Measurements from ENCODE around the gene DZIP1L. TPM values are rescaled to one million over a fixed set of nuclear protein-coding genes. Genes with fewer than 3 reads are reported as not detected.

Gene DZIP1L
- total RNA-seq, 1 experiment from 2014 or later: 3.8 TPM

DNA sequence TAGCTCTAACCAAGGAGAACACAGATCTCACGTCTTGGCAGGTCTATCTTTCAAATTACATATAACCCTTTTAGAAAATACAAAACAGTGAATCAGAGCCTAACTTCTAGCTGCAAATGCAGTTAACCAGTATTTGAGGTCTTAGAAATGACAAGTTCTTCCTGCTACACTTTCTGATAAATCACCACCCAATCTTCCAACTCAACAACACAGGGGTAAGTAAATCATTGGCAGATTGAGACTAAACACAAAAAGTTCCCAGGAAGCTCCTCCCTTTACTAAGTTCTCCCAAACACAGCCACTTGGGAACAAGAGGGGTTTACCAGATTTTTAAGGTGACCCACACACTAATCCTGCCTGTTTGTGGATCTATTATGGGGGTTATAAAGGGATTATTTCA, 16.8 kb upstream of the DZIP1L start, which contains the start of gene A4GNT:
Gene A4GNT, minus strand, starts transcription at position 152 of the 400 bp plus-strand sequence. CDS start 1,134 bp downstream, outside the sequence.
- no TSS peak for BruUV-seq (replicated peaks)
- ChIA-PET POLR2A (ENCODE audit: unreplicated experiment) (no interaction called here), CTCF (no interaction called here)
- Histone ChIP-seq H3K4me3 (ENCODE audit: low read length) (no peak within 1 kb of the TSS), H3K36me3 (ENCODE audit: low read depth, low read length) (no peaks in the 10 kb centered on the region), H3K4me2 (ENCODE audit: low read length) (no peak within 1 kb of the TSS), H2AFZ (ENCODE audit: low read length) (no peak within 1 kb of the TSS), H4K20me1 (ENCODE audit: low read length) (no peaks in the 10 kb centered on the region), H3K27ac (ENCODE audit: low read length) (no peak within 1 kb of the TSS), H3K79me2 (ENCODE audit: low read length) (no peaks in the 10 kb centered on the region), H3K9me3 (ENCODE audit: low read length) (no peaks in the 10 kb centered on the region), H3F3A (ENCODE audit: low read length, unreplicated experiment) (no peaks in the 10 kb centered on the region), H3K4me1 (ENCODE audit: insufficient read depth, low read length) (no peaks in the 10 kb centered on the region), H3K9ac (ENCODE audit: low read length) (no peak within 1 kb of the TSS), H3K27me3 (ENCODE audit: low read length) (no peaks in the 10 kb centered on the region), H3K9me2 (replicated peaks; ENCODE audit: low read length) (no peaks in the 10 kb centered on the region)
- intact Hi-C loops (cut with micrococcal nuclease): no loop called here
- DNase-seq: no peak
- no peak for ATAC-seq
- TF ChIP-seq EZH2 (IDR thresholded peaks at IDR 0.05; ENCODE audit: low read length, unreplicated experiment) (no peak), EZH2phosphoT487 (IDR thresholded peaks at IDR 0.05; ENCODE audit: borderline replicate concordance, low read length) (no peak)
- TF ChIP-seq, protein P1, sequence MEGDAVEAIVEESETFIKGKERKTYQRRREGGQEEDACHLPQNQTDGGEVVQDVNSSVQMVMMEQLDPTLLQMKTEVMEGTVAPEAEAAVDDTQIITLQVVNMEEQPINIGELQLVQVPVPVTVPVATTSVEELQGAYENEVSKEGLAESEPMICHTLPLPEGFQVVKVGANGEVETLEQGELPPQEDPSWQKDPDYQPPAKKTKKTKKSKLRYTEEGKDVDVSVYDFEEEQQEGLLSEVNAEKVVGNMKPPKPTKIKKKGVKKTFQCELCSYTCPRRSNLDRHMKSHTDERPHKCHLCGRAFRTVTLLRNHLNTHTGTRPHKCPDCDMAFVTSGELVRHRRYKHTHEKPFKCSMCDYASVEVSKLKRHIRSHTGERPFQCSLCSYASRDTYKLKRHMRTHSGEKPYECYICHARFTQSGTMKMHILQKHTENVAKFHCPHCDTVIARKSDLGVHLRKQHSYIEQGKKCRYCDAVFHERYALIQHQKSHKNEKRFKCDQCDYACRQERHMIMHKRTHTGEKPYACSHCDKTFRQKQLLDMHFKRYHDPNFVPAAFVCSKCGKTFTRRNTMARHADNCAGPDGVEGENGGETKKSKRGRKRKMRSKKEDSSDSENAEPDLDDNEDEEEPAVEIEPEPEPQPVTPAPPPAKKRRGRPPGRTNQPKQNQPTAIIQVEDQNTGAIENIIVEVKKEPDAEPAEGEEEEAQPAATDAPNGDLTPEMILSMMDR (conservative IDR thresholded peaks at IDR 0.05; ENCODE audit: low read depth, low read length): no peak

DNA sequence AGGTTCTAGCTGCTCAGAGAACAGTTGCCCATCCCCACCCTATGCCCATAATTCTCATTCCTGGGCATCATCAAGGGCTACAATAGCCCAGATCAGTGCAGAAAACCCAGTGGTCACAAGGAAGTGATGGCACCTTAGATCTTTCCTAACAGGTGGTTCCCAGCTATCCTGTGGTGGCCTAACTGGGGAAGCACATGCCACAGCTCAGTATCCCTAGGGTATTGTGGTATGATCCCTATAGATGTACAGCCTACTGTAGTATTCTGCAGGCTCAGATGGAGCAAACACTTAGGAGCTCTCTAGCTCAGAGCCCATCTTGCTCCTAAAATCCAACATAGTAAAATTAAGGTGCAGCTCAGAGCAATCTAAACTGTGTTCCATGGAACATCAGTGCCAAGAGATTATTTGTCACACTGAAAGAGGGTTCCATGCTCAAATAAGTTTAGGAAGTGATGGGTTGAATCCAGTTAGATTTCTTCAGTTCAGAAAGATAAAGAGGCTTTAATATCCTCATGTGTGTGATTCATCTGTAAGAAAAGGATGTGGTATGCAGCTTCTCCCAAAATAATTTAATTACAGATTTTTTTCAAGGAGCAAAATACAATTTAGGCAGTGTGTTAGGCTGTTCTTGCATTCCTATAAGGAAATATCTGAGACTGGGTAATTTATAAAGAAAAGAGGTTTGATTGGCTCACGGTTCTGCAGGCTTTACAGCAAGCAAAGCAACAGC, 12.4 kb upstream of the DZIP1L start:
- intact Hi-C loops (cut with micrococcal nuclease): no loop called here
- no TSS peak for BruUV-seq (replicated peaks)
- TF ChIP-seq EZH2 (IDR thresholded peaks at IDR 0.05; ENCODE audit: low read length, unreplicated experiment): no peak
- no peak for TF ChIP-seq EZH2phosphoT487 (IDR thresholded peaks at IDR 0.05; ENCODE audit: borderline replicate concordance, low read length)
- no peak overlapping the region for H3K4me2 ChIP-seq (ENCODE audit: low read length)
- ATAC-seq: no peak
- H3K9me3 ChIP-seq (ENCODE audit: low read length): no peaks in the 10 kb centered on the region
- H3K36me3 ChIP-seq (ENCODE audit: low read depth, low read length): no peaks in the 10 kb centered on the region
- H2AFZ ChIP-seq (ENCODE audit: low read length): no peak overlapping the region
- no peaks in the 10 kb centered on the region for H3K27me3 ChIP-seq (ENCODE audit: low read length)
- POLR2A ChIA-PET (ENCODE audit: unreplicated experiment): no interaction called here
- no peaks in the 10 kb centered on the region for H3K4me1 ChIP-seq (ENCODE audit: insufficient read depth, low read length)
- H3K9me2 ChIP-seq (replicated peaks; ENCODE audit: low read length): no peaks in the 10 kb centered on the region
- no peak overlapping the region for H3K9ac ChIP-seq (ENCODE audit: low read length)
- CTCF ChIA-PET: no interaction called here
- H4K20me1 ChIP-seq (ENCODE audit: low read length): no peaks in the 10 kb centered on the region
- no peaks in the 10 kb centered on the region for H3K79me2 ChIP-seq (ENCODE audit: low read length)
- DNase-seq: no peak
- no peak overlapping the region for H3K27ac ChIP-seq (ENCODE audit: low read length)
- no peak overlapping the region for H3K4me3 ChIP-seq (ENCODE audit: low read length)
- H3F3A ChIP-seq (ENCODE audit: low read length, unreplicated experiment): no peaks in the 10 kb centered on the region

DNA sequence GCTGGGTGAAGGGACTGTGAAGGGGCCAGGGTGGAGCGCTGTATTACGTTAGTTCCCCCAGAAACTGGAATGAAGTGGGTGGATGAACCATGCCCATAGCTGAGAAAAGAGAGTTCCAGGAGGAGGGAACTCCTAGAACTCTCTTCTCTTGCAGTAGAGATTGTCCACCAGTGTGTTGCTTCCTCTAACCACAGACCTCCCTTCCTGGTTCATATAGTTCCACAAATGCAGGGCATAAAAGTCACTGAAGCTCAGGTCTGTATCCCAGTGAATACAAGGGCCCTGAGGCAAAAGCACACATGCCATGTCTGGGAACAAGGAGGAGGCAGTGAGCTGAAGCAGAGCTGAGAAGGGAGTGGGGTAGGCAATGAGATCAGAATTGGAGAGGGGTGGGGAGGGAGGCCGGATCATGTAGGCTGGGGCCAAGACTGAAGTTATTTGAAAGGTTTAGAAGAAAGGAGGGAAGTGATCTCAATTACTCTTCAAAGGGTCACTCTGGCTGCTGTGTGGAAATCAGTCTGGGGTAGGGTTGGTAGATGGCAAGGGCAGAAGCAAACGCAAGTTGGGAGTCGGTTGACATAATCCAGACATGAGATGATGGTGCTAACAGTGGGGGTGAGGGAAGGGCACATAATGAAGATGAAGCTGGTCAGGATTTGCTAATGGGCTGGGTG, 10.3 kb upstream of the DZIP1L start:
- intact Hi-C loops (cut with micrococcal nuclease): no loop called here
- ChIA-PET CTCF (no interaction called here), POLR2A (ENCODE audit: unreplicated experiment) (no interaction called here)

More for the DNA sequence above, 10.3 kb upstream of the DZIP1L start:
- Histone ChIP-seq H3K4me2 (ENCODE audit: low read length) (no peak overlapping the region), H3K9me3 (ENCODE audit: low read length) (no peaks in the 10 kb centered on the region), H3K36me3 (ENCODE audit: low read depth, low read length) (no peaks in the 10 kb centered on the region), H3K9me2 (replicated peaks; ENCODE audit: low read length) (no peaks in the 10 kb centered on the region), H2AFZ (ENCODE audit: low read length) (no peak overlapping the region), H3K4me3 (ENCODE audit: low read length) (no peak overlapping the region), H3K79me2 (ENCODE audit: low read length) (no peaks in the 10 kb centered on the region), H3K27me3 (ENCODE audit: low read length) (no peaks in the 10 kb centered on the region), H3K9ac (ENCODE audit: low read length) (no peak overlapping the region), H3F3A (ENCODE audit: low read length, unreplicated experiment) (no peaks in the 10 kb centered on the region), H3K4me1 (ENCODE audit: insufficient read depth, low read length) (no peaks in the 10 kb centered on the region), H3K27ac (ENCODE audit: low read length) (no peak overlapping the region), H4K20me1 (ENCODE audit: low read length) (no peaks in the 10 kb centered on the region)
- peak; percentile 27 for ATAC-seq
- TF ChIP-seq, protein P1 (conservative IDR thresholded peaks at IDR 0.05; ENCODE audit: low read depth, low read length): no peak
- TF ChIP-seq EZH2 (IDR thresholded peaks at IDR 0.05; ENCODE audit: low read length, unreplicated experiment): no peak
- TF ChIP-seq EZH2phosphoT487 (IDR thresholded peaks at IDR 0.05; ENCODE audit: borderline replicate concordance, low read length): no peak
- BruUV-seq (replicated peaks): no TSS peak
- DNase-seq: no peak

Data from PC-3 (cell line).